ENCODE results near the gene CYLD.

Gene CYLD

GRCh38 chr16:50717091-50717490 lies 24.8 kb upstream of the CYLD start:
- no peaks in the 10 kb centered on the region for H3F3A ChIP-seq (ENCODE audit: insufficient read depth, low read length)
- H3K4me1 ChIP-seq (ENCODE audit: insufficient read depth, low read length, severe bottlenecking), result no peaks in the 10 kb centered on the region
- TF ChIP-seq CTCF (IDR thresholded peaks at IDR 0.05; ENCODE audit: low read length) (no peak), EZH2 (IDR thresholded peaks at IDR 0.05; ENCODE audit: borderline replicate concordance, low read length) (no peak)
- H3K36me3 ChIP-seq (ENCODE audit: insufficient read depth, low read length), result no peaks in the 10 kb centered on the region
- H3K79me2 ChIP-seq (ENCODE audit: insufficient read depth, low read length), result no peaks in the 10 kb centered on the region
- no peaks in the 10 kb centered on the region for H3K9me2 ChIP-seq (ENCODE audit: low read depth, low read length)
- no peak overlapping the region for H2AFZ ChIP-seq (ENCODE audit: low read length)
- H3K4me3 ChIP-seq (ENCODE audit: low read depth, low read length, poor library complexity, severe bottlenecking), result no peak overlapping the region
- H4K20me1 ChIP-seq (ENCODE audit: insufficient read depth, low read length), result no peaks in the 10 kb centered on the region
- H3K27ac ChIP-seq (ENCODE audit: low read depth, low read length, poor library complexity, severe bottlenecking), result no peak overlapping the region
- H3K27me3 ChIP-seq (ENCODE audit: insufficient read depth, low read length), result no peaks in the 10 kb centered on the region
- no peak overlapping the region for H3K9ac ChIP-seq (ENCODE audit: low read length)
- no peak overlapping the region for H3K4me2 ChIP-seq (ENCODE audit: low read length)
- no peaks in the 10 kb centered on the region for H3K9me3 ChIP-seq (ENCODE audit: low read length)

- Histone ChIP-seq H2AFZ (ENCODE audit: low read length) (no peak overlapping the region), H3K9ac (ENCODE audit: low read length) (no peak overlapping the region), H3K27ac (ENCODE audit: low read depth, low read length, poor library complexity, severe bottlenecking) (no peak overlapping the region), H3K4me3 (ENCODE audit: low read depth, low read length, poor library complexity, severe bottlenecking) (no peak overlapping the region), H3K4me2 (ENCODE audit: low read length) (no peak overlapping the region), H3K9me2 (ENCODE audit: low read depth, low read length) (no peaks in the 10 kb centered on the region), H3F3A (ENCODE audit: insufficient read depth, low read length) (no peaks in the 10 kb centered on the region), H3K36me3 (ENCODE audit: insufficient read depth, low read length) (no peaks in the 10 kb centered on the region), H3K4me1 (ENCODE audit: insufficient read depth, low read length, severe bottlenecking) (no peaks in the 10 kb centered on the region), H3K79me2 (ENCODE audit: insufficient read depth, low read length) (no peaks in the 10 kb centered on the region), H3K9me3 (ENCODE audit: low read length) (no peaks in the 10 kb centered on the region), H3K27me3 (ENCODE audit: insufficient read depth, low read length) (no peaks in the 10 kb centered on the region), H4K20me1 (ENCODE audit: insufficient read depth, low read length) (no peaks in the 10 kb centered on the region)
- TF ChIP-seq CTCF (IDR thresholded peaks at IDR 0.05; ENCODE audit: low read length) (no peak), EZH2 (IDR thresholded peaks at IDR 0.05; ENCODE audit: borderline replicate concordance, low read length) (no peak)
Measured at GRCh38 chr16:50717494-50717893, 24.4 kb upstream of the CYLD start.

GRCh38 chr16:50718061-50718760 lies 23.7 kb upstream of the CYLD start:
- no peak overlapping the region for H2AFZ ChIP-seq (ENCODE audit: low read length)
- no peak overlapping the region for H3K4me3 ChIP-seq (ENCODE audit: low read depth, low read length, poor library complexity, severe bottlenecking)
- H3F3A ChIP-seq (ENCODE audit: insufficient read depth, low read length), result no peaks in the 10 kb centered on the region
- H3K27me3 ChIP-seq (ENCODE audit: insufficient read depth, low read length), result no peaks in the 10 kb centered on the region
- H3K27ac ChIP-seq (ENCODE audit: low read depth, low read length, poor library complexity, severe bottlenecking), result no peak overlapping the region
- H3K9me2 ChIP-seq (ENCODE audit: low read depth, low read length), result no peaks in the 10 kb centered on the region
- no peaks in the 10 kb centered on the region for H3K36me3 ChIP-seq (ENCODE audit: insufficient read depth, low read length)
- no peaks in the 10 kb centered on the region for H4K20me1 ChIP-seq (ENCODE audit: insufficient read depth, low read length)
- H3K9me3 ChIP-seq (ENCODE audit: low read length), result no peaks in the 10 kb centered on the region
- no peaks in the 10 kb centered on the region for H3K79me2 ChIP-seq (ENCODE audit: insufficient read depth, low read length)
- TF ChIP-seq CTCF (IDR thresholded peaks at IDR 0.05; ENCODE audit: low read length) (no peak), EZH2 (IDR thresholded peaks at IDR 0.05; ENCODE audit: borderline replicate concordance, low read length) (no peak)
- no peaks in the 10 kb centered on the region for H3K4me1 ChIP-seq (ENCODE audit: insufficient read depth, low read length, severe bottlenecking)
- H3K4me2 ChIP-seq (ENCODE audit: low read length), result no peak overlapping the region
- H3K9ac ChIP-seq (ENCODE audit: low read length), result no peak overlapping the region
